Measurements from ENCODE around the gene BCAS4.

The BCAS4 gene

DNA sequence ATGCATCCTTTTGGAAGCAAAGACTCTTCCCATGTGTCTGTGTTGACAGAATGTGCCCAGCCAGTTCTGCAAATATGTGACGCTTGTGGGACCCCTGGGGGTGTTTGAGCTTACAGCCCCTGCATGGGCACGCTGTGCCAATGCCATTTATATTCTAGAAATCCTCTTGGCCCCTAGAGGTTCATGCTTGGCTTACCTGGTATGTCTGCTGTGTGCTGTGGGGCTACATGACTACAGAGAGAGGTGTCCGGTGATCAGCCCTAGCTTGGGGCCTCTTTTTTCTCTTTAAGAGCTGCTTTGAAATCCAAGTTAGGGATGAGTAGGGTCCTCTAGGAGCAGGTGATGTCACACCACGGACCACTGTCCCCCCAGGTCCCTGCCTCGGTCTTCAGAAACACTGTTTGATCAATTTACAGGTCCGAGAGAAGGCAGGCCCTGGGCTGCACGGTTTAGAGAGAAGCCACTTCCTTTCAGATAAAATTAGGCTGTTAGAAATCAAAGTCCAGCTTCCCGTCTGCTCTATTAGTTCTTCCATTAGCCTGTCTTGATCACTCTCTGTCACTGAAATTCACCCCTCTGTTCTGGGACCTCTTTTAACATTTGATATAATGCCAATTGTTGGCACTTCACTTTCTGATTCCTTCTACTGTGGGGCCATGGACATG lies 26.5 kb downstream of the BCAS4 start:
- no peak for DNase-seq (ENCODE audit: low read depth in 3 of 3, low spot score in 1 of 3)

DNA sequence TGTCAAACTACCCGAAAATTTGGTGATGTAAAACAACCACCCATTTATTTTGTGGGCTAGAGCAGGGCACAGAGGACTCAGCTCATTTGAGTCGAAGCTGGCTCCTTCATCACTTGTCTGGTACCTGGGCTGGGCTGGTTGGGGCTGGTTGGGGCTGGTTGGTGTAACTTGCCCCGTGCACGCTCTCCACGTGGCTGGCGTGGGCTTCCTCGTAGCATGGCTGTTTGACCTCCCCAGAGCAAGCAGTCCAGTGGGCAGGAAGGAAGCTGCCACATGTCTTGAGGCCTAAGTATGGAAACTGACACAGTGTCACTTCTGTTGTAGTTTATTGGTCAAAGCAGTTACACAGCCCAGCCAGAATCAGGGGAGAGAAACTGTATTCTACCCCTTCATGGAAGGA lies 27.1 kb downstream of the BCAS4 start:
- no peak for DNase-seq (ENCODE audit: low read depth in 3 of 3, low spot score in 1 of 3)

DNA sequence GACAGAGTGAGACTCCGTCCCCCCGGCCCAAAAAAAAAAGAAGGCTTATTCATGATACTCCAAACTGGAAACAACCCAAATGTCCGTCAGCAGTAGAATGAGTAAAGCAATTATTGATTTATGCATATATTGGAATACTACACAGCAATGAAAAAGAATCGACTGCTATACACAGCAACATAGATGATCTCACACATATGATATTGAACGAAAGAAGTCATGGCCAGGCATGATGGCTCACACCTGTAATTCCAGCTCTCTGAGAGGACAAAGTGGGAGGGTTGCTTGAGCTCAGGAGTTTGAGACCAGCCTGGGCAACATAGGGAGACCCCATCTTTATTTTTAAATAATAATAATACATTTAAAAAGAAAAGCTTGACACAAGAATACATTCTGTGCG lies 28.5 kb downstream of the BCAS4 start:
- DNase-seq (ENCODE audit: low read depth in 3 of 3, low spot score in 1 of 3) = no peak

DNA sequence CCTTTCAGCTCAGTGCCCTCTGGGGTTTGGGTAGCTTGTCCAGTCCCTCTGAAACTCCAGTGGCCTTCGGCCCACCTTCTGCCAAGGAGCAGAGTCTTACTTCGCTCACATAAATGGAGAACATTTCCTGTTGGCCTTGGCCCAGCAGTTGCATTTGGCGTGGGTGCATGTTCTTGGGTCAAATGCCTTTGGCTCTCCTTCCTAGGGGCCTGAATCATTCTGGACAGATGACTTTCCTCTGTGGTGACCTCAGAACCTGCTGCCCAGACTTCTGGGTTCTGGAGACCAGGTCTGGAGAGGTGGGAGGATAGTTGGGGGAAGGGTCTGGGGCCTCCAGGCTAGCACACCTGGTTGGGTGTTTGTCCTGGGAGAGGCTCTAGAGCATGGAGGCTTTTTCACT lies 29.3 kb downstream of the BCAS4 start:
- no peak for DNase-seq (ENCODE audit: low read depth in 3 of 3, low spot score in 1 of 3)

DNA sequence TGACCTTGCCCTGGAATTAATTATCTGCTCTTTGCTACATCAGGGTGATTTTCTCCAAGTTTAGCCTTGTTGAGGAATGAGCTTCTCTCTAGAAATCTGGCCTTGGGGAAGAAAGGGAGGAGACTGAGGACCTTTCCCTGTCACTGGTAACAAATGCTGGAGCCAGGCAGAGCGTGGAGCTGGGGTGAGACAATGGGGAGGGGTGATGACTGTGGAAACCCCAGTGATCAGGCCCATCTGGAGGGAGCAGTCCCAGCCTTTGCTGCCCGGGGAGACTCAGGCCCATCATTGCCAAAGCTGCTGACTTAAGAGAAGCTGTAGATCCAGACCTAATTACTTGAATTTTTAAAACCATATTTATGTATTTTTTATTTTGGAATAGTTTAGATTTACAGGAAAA lies 31.3 kb downstream of the BCAS4 start:
- DNase-seq (ENCODE audit: low read depth in 3 of 3, low spot score in 1 of 3) = no peak

DNA sequence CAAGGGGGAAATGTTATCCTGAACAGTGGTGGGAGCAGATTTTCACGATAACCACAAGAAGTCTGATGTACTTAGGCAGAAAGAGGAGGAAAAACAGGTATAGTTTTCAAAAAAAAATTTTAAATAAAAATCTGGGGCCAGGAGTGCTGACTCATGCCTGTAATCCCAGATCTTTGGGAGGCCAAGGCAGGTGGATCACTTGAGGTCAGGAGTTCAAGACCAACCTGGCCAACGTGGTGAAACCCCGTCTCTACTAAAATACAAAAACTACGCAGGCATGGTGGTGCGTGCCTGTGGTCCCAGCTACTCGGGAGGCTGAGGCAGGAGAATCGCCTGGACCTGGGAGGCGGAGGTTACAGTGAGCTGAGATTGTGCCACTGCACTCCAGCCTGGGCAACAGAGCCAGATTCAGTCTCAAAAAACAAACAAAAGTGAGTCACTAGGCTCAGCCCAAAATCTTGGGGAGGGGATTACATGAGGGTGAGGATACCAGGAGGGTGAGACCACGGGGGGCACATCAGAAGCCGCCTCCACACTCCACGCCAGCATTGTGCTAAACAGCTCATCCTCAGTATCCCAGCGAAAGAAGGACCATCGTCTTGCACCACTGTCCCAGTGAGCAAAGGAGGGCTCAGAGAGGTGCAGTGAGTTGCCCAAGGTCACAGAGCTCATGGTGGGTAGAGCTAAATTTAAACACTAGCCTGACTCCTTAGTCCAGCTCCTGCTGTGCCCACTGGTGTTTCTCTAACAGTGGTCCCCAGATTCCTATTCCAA lies 33.7 kb downstream of the BCAS4 start:
- DNase-seq (ENCODE audit: low read depth in 3 of 3, low spot score in 1 of 3) = no peak

DNA sequence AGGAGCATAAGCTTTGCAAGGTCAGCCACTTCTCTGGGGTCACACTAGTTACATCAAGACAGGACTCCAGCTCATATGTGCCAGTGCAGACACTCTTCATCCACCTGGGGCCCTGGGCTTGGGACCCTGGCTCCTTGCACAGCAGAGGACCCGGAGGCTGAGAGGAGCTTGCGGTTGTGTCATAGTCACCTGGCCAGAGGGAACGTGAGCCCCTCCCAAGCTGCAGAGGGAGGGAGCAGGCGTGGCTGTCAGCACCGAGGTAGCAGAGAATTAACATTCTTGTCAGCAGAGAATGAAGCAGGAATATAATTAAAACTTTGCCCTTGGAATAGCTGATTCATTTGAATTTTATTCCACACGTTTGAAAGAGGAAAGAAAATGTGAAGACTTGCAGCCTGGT lies 36.8 kb downstream of the BCAS4 start:
- DNase-seq (ENCODE audit: low read depth in 3 of 3, low spot score in 1 of 3) = no peak

DNA sequence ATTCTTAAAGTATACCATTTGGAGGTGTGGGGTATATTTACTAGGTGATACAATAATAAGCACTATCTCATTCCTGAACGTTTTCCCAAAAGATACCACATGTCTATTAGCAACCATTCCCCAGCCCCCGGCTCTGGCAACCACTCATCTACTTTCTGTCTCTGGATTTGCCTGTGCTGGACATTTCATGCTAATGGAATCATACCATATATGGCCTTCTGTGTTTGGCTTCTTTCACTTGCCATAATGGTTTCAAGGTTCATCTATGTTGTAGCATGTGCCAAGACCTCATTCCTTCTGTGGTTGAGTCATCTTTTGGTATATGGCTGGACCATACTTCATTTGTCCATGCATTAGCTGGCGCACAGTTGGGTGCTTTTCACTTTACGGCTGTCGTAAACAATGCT lies 39.7 kb downstream of the BCAS4 start:
- DNase-seq (ENCODE audit: low read depth in 3 of 3, low spot score in 1 of 3) = no peak

DNA sequence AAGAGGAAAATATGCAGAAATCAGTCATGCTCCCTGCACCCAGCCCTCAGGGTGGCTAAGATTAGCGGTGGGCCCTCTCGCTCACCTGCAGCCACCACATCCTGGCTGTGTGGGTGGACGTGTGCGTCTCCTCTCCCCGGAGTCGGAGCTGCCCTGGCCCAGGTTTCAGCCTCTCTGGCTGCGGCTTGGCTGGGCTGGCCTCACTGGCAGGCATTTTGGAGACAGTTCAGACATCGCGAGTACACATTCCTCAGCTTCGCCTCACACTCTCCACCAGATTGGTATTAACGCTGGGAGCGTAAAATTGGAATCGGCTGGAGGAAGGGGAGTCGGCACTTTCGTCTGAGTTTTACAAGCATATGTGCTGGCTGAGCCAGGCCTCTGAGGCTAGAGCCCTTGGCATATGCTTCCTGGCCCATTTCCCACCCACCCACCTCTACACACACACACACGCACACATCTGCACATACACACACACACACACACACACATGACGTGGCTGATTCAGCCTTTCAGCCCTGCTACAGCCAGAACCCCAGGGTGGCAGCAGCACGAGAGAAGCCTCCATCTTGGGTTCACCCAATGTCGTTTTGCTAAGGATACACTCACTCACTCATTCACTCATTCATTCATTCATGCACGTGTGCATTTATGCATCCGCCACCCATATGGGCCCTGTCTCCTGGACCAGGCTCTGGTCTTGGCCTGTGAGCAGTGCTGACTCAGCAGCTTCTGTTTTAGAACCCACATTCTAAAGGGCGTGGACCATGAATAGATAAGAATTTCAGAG lies 42.9 kb downstream of the BCAS4 start:
- no peak for DNase-seq (ENCODE audit: low read depth in 3 of 3, low spot score in 1 of 3)

DNA sequence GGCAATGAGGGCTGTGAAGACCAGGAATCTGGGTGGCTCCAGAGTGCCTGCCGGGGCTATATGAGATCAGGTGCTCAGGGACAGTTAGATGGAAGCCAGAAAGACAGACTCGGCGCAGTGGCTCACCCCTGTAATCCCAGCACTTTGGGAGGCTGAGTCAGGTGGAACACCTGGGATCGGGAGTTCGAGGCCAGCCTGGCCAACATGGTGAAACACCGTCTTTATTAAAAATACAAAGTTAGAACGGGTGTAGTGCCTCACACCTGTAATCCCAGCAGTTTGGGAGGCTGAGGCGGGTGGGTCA lies 43.4 kb downstream of the BCAS4 start:
- DNase-seq (ENCODE audit: low read depth in 3 of 3, low spot score in 1 of 3) = no peak

DNA sequence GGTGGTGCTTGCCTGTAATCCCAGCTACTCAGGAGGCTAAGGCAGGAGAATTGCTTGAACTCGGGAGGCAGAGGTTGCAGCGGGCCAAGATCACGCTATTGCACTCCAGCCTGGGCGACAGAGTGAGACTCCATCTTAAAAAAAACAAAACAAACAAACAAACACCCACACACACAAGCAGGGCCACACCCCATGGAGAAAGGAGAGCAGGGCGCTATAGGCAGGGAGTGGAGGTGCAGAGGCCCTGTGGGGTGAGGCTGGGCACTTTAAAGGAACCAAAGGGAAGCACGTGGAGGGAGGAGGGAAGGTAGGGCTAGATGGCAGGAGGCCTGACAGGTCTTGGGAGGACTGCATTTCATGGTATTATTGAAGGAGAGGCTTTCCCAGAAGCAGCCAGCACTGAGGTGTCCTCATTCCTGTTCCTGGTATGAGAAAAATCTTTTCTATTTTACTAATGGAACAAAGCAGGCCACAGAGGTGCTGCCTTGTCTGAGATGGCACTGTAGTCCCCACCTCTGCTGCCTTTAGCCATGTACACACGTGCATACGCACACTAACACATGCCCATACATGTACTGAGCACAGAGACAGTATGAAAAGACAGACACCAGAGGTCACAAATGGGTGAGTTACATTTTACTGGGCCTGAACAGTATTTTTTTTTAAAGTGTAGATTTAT lies 44.0 kb downstream of the BCAS4 start:
- no peak for DNase-seq (ENCODE audit: low read depth in 3 of 3, low spot score in 1 of 3)

DNA sequence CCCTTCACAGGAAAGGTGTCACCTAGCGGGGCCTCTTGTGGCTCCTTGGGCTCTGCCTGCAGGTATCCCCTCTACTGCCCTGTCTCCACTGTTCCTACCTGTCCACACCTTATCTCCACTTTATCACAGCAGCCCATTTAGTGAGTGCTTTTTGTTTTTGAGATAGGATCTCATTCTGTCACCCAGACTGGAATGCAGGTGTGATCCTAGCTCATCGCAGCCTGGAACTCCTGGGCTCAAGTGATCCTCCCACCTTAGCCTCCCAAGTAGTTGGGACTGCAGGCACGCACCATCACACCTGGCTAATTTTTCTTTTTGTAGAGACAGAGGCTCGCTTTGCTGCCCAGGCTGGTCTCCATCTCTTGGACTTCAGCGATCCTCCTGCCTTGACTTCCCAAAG lies 48.0 kb downstream of the BCAS4 start:
- DNase-seq (ENCODE audit: low read depth in 3 of 3, low spot score in 1 of 3) = no peak

DNA sequence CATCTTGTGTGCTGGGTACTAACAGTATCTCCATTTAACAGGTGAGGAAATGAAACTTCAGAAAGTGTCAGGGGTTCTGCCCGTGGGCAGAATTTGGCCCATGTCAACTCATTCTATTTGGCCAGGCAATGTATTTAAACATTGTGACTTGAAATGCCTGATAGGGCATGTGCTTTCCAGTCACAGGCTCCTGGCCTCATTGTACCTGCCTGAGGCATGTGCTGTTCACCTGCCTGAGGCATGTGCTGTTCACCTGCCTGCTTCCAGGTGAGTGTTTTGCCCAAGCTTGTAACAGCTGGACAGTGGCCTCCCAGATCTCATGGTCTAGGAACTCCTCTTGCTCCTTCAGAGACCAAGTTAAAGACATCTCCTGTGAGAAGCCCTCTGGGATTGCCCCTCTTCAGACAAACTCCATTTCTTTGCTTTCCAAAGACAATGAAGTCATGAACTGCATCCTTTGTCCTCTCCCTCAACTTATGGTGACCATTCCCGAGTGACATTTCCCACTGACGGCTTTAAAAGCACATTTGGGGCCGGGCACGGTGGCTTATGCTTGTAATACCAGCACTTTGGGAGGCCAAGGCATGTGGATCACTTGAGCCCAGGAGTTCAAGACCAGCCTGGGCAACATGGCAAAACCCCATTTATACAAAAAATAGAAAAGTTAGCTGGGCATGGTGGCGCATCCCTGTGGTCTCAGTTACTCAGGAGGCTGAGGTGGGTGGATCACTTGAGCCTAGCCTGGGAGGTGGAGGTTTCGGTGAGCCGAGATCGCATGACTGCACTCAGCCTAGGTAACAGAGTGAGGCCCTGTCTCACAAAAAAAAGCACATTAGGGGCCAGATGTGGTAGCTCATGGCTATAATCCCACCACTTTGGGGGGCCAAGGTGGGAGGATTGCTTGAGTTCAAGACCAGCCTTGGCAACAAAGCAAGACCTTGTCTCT lies 48.7 kb downstream of the BCAS4 start:
- DNase-seq (ENCODE audit: low read depth in 3 of 3, low spot score in 1 of 3) = no peak

DNA sequence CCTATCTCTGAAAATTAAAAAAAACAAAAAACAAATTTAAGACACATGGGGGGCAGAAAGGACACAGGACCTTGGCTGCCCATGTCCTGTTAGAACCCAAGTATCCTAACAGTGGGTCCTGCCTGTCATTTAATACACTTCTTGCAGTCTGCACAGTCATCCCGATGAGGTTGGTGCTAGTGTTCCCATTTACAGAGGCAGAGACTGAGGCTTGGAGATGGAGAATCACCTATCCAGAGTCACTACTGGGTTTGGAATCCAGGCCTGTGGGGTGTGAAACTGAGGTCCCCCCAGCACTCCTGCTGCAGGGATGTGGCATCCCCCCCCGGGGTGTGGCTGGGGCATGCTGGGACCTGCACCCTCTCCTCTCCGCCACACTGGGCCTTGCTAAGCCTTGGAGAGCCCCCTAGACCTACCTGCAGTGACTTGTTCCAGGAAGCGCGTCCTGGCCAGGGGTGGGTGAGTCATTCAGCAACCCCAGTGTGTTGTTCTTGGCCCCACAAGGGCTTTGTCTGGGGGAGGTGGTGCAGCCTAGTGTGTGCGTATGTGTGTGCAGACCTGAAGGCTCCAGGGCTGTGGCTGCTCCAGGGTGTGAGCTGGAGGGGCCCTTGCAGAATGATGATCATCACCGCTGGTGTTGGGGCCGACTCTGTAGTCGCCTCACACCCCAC lies 49.7 kb downstream of the BCAS4 start:
- DNase-seq (ENCODE audit: low read depth in 3 of 3, low spot score in 1 of 3) = no peak

DNA sequence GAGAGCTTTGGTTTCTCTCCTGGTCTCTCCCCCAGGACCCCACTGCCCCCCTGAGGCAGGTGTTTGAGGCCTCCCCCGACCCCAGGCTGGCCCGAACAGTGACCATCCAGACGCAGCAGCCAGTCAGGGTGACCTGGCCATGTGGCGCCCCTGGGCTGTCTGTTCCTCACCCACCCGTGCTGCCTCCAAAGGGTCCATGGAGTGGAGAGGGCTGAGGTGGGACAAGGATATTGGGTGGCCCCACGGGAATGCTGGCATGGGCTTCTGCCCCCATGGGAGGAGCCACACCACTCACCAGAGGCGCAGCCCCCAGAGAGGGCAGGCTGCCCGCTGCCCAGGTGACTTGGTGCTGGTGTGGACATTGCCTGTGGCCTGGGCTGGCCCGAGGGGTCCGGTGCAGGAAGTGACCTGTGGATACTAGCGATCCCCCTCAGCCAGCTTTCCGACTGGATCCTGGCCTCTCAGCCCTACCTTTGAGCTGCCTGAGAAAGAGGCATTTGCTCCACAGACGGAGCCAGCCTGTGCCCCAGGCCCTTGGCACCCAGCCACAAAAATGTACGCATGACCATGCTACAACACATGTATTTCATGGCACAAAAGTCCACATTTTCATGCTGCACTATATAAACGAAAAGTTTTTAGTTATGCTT lies 50.8 kb downstream of the BCAS4 start:
- no peak for DNase-seq (ENCODE audit: low read depth in 3 of 3, low spot score in 1 of 3)

DNA sequence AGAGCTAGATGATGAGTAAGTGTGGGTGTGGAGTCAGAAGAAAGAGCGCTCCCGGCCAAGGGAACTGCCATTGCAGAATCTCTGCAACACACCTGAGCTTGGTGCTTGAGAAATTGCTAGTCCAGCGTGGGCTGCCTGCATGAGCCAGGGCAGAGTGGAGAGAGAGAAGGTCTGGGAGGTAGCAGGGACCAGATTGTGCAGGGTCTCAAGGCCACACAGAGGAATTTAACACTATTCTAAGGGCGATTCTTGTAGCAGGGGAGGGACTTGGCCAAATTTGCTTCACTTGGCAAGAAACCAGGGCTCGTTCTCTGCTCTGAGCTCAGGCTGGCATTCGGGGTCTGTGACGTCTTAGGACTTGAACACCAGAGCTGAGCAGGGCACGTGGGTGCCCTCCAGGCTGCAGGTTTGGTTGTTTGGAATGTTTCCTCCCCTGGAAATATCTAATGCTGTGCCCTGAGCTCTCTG lies 53.5 kb downstream of the BCAS4 start:
- DNase-seq (ENCODE audit: low read depth in 3 of 3, low spot score in 1 of 3) = no peak

DNA sequence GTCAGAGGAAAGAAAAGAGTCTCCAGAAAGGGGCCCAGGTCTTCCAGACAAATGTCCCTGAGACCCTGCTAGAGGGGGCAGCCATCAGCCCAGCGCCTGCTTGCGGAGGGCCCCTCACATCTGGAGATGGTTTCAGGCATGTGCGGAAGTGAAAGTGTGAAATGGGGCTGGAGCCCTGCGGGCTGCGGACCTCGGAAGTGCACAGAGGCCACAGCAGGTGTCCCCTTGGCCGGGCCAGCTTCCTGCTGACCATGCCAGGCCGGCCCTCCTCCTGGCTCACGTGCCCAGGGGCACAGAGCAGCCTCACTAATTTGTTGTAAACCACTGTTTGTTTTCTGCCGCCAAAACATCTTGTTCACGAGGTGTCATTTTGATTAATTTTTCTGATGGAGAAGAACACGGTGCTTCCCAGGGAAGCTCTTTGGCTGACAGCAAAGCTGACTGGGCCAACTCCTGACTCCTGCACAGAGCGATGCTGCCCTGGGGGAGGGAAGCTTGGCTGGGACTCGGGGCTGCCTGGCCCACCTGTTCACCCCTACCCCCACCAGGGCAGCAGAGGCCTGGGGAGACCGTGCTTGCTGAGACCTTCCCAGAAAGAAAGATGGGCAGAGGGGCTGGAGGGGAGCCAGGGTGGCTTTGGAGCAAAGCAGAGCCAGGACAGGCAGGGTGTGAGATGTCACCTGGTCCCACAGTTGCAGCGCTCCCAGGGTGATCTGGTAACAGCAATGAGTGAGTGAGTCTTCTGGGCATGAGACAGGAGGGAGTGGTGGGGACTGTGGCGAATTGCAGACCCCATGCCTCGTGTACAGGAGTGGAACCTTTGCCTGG lies 54.2 kb downstream of the BCAS4 start:
- DNase-seq (ENCODE audit: low read depth in 3 of 3, low spot score in 1 of 3) = no peak

DNA sequence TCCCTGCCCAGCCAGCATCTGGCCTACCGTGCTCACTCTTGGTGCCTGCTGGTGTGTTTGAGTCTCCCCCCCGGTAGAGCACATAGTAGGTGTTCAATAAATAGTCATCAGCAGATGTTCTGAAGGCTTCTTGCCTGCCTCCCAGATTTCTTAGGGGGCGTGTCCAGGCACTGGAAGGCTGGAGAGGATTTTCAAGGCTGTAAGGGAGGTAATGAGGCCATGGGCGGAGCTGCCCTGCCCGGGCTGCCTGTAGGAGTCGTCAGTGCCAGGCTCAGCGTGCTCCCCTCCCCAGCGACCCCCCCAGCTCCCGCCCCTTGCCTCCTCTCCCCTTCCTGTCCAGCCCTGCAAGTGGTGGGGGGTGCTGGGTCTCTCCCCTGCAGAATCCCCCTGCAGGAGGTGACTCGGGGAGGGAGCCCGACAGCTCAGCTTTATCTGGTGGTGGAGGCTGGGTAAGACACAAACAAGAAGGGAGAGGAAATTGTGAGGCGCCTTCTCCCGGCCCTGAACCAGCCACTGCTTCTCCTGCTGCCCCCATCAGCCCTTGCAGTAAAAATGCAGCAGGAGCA lies 55.9 kb downstream of the BCAS4 start:
- no peak for DNase-seq (ENCODE audit: low read depth in 3 of 3, low spot score in 1 of 3)
